ENCODE results near the gene SLCO3A1.

The SLCO3A1 gene

GRCh38 chr15:91885054-91885453 is 31.5 kb downstream of the SLCO3A1 start:
- no peak for DNase-seq

- no peak for DNase-seq
Observed at GRCh38 chr15:91885714-91886270, 32.3 kb downstream of the SLCO3A1 start.

- no peak for DNase-seq
Observed at GRCh38 chr15:91886878-91887277, 33.4 kb downstream of the SLCO3A1 start.

- no peak for DNase-seq
Observed at GRCh38 chr15:91887321-91887720, 33.8 kb downstream of the SLCO3A1 start.

GRCh38 chr15:91887921-91888373 is 34.4 kb downstream of the SLCO3A1 start:
- DNase-seq: no peak

- DNase-seq: no peak
Observed at GRCh38 chr15:91889111-91889815, 35.8 kb downstream of the SLCO3A1 start.

GRCh38 chr15:91890614-91891013 is 37.1 kb downstream of the SLCO3A1 start:
- no peak for DNase-seq

GRCh38 chr15:91891101-91891500 is 37.6 kb downstream of the SLCO3A1 start:
- no peak for DNase-seq

GRCh38 chr15:91891788-91892345 is 38.4 kb downstream of the SLCO3A1 start:
- DNase-seq: peak; percentile 69

GRCh38 chr15:91892436-91892835 is 38.9 kb downstream of the SLCO3A1 start:
- no peak for DNase-seq

GRCh38 chr15:91894606-91895005 is 41.1 kb downstream of the SLCO3A1 start:
- no peak for DNase-seq

GRCh38 chr15:91895051-91895450 is 41.5 kb downstream of the SLCO3A1 start:
- no peak for DNase-seq

- DNase-seq: no peak
Observed at GRCh38 chr15:91896341-91897055, 43.0 kb downstream of the SLCO3A1 start.

- DNase-seq: no peak
Observed at GRCh38 chr15:91897585-91898372, 44.3 kb downstream of the SLCO3A1 start.

GRCh38 chr15:91898843-91899242 is 45.3 kb downstream of the SLCO3A1 start:
- DNase-seq: no peak

GRCh38 chr15:91904942-91905341 is 51.4 kb downstream of the SLCO3A1 start:
- DNase-seq: no peak

GRCh38 chr15:91908391-91908790 is 54.9 kb downstream of the SLCO3A1 start:
- DNase-seq: no peak

- no peak for DNase-seq
Observed at GRCh38 chr15:91909111-91909510, 55.6 kb downstream of the SLCO3A1 start.

GRCh38 chr15:91909574-91909973 is 56.1 kb downstream of the SLCO3A1 start:
- DNase-seq: no peak

GRCh38 chr15:91911844-91912243 is 58.3 kb downstream of the SLCO3A1 start:
- DNase-seq: no peak

- DNase-seq: no peak
Observed at GRCh38 chr15:91912336-91912735, 58.8 kb downstream of the SLCO3A1 start.

- DNase-seq: no peak
Observed at GRCh38 chr15:91913560-91913959, 60.1 kb downstream of the SLCO3A1 start.

GRCh38 chr15:91915576-91915975 is 62.1 kb downstream of the SLCO3A1 start:
- DNase-seq: peak; percentile 67
